ENCODE data around the gene MYBPC3. TPM values are rescaled to one million over a fixed set of nuclear protein-coding genes. Genes with fewer than 3 reads are reported as not detected.
A peak's percentile ranks its signal among the peaks of the same experiment; 100 is the strongest.

Gene MYBPC3
- total and polyA plus RNA-seq, 2 donors (not counting 3 experiments of a cell fraction or from before 2014, with no cell fraction given), result not detected

- no peak overlapping the region for H3K9ac ChIP-seq (replicated peaks; ENCODE audit: extremely low read depth, insufficient read depth, low read length)
- peaks cover 0 to 20% of the 10 kb centered on the region in 2 experiments for H3K36me3 ChIP-seq (ENCODE audit: control insufficient read depth in 2 of 2, extremely low read depth in 1 of 2, insufficient read depth in 2 of 2, low read length in 2 of 2)
- no peak overlapping the region for H2AFZ ChIP-seq (ENCODE audit: low read depth, low read length)
- BruUV-seq (replicated peaks), result TSS peak; percentile 69
- no peaks in the 10 kb centered on the region for H3K79me2 ChIP-seq (ENCODE audit: control insufficient read depth, insufficient read depth, low read length)
- peak overlapping the region; percentile 21 for H3K27ac ChIP-seq (ENCODE audit: insufficient read depth, low read depth, low read length)
- no peak for TF ChIP-seq JUN (IDR thresholded peaks at IDR 0.05; ENCODE audit: borderline replicate concordance, insufficient read depth, insufficient read length, low read depth)
- TF ChIP-seq GATA2 (IDR thresholded peaks at IDR 0.05; ENCODE audit: insufficient read depth, insufficient read length, low read depth, low read length), result no peak
- no peak for TF ChIP-seq CTCF (IDR thresholded peaks at IDR 0.05; ENCODE audit: extremely low read depth in 1 of 2, insufficient read depth in 1 of 2, low read depth in 1 of 2, low read length in 2 of 2)
- TF ChIP-seq FOS (IDR thresholded peaks at IDR 0.05; ENCODE audit: borderline replicate concordance, insufficient read depth, low read length), result no peak
- no peak for TF ChIP-seq EZH2 (IDR thresholded peaks at IDR 0.05; ENCODE audit: borderline replicate concordance, low read depth, low read length, severe bottlenecking)
- no peak for TF ChIP-seq MAX (IDR thresholded peaks at IDR 0.05; ENCODE audit: insufficient read depth, insufficient read length)
- no peak for TF ChIP-seq MYC (IDR thresholded peaks at IDR 0.05; ENCODE audit: low read depth, low read length)
- TF ChIP-seq POLR2A (IDR thresholded peaks at IDR 0.05; ENCODE audit: low read depth, low read length), result no peak
- TF ChIP-seq POLR2AphosphoS5 (IDR thresholded peaks at IDR 0.05; ENCODE audit: insufficient read depth, low read depth, low read length), result no peak
- H3K4me1 ChIP-seq (ENCODE audit: control insufficient read depth, extremely low read depth, insufficient read depth, low read length), result peaks cover 16% of the 10 kb centered on the region
- dilution Hi-C loops (cut with MboI; ENCODE audit: extremely low pct_ligation_motif_present, low sequenced_read_pairs) (no loop called here), intact Hi-C loops (cut with micrococcal nuclease) (no loop called here)
- no peaks in the 10 kb centered on the region for H3K27me3 ChIP-seq (ENCODE audit: control insufficient read depth in 2 of 2, insufficient read depth in 2 of 2, low read length in 2 of 2)
- POLR2A ChIA-PET, result interaction anchor here (0.9 kb wide), 1 partner anchor 83 kb away, joined by 3 read pairs; no protein-coding TSS in a partner anchor
- FAIRE-seq (no peak), DNase-seq (ENCODE audit: low read depth, low spot score) (no peak)
- H3K4me3 ChIP-seq (replicated peaks in 1 of 3; ENCODE audit: insufficient read depth in 1 of 3, low read depth in 1 of 3, low read length in 3 of 3), result no peak overlapping the region
- H3K9me3 ChIP-seq (replicated peaks; ENCODE audit: control insufficient read depth, insufficient read depth, low read length), result no peaks in the 10 kb centered on the region
- H3K9me1 ChIP-seq (replicated peaks; ENCODE audit: control insufficient read depth, extremely low read depth, insufficient read depth, low read length), result no peaks in the 10 kb centered on the region
- no peaks in the 10 kb centered on the region for H4K20me1 ChIP-seq (replicated peaks; ENCODE audit: control insufficient read depth, extremely low read depth, insufficient read depth, low read length)
- no peak overlapping the region for H3K4me2 ChIP-seq (ENCODE audit: insufficient read depth, low read length)
- CTCF ChIA-PET, result interaction anchor here (0.9 to 3.3 kb wide), 12 partner anchors 8 to 109 kb away, joined by 3 to 33 read pairs (median 4); partner anchors contain the start of gene NR1H3
These were observed 23.0 kb downstream of the MYBPC3 start for GRCh38 chr11:47329431-47329986.

All from endothelial cell of umbilical vein (primary cell).